ENCODE results near the gene SYNGR1. TPM values are rescaled to one million over a fixed set of nuclear protein-coding genes. Genes with fewer than 3 reads are reported as not detected.

Gene SYNGR1
- total and polyA plus RNA-seq, 12 donors, result 29.8 to 85.8 (median 41.6) TPM

Other genes starting within 250 kb of the SYNGR1 start
- 10 to 100 TPM; 48.8 to 85.8 (median 76.3) TPM for gene CBX7, start 197.3 kb upstream of the SYNGR1 start, total RNA-seq
- 10 to 100 TPM; 34.5 to 36.3 TPM for gene CBX7, start 197.3 kb upstream of the SYNGR1 start, polyA plus RNA-seq
- 10 to 100 TPM in 9 of 10 donors, 1 to 10 TPM in 1; 9.9 to 45.6 (median 18.5) TPM for gene PDGFB, start 105.0 kb upstream of the SYNGR1 start, total RNA-seq
- 10 to 100 TPM; 14.5 to 19.1 TPM for gene PDGFB, start 105.0 kb upstream of the SYNGR1 start, polyA plus RNA-seq
- gene RPL3, start 30.4 kb upstream of the SYNGR1 start, total RNA-seq, result 100 to 1,000 TPM; 215 to 604 (median 286) TPM
- gene RPL3, start 30.4 kb upstream of the SYNGR1 start, polyA plus RNA-seq, result 1,000 to 10,000 TPM in 1 of 2 donors, 100 to 1,000 TPM in 1; 472 to 1,621 TPM
- gene TAB1, start 49.8 kb downstream of the SYNGR1 start, total RNA-seq, result 10 to 100 TPM; 15.8 to 21.0 (median 18.0) TPM
- 10 to 100 TPM; 13.6 to 17.5 TPM for gene TAB1, start 49.8 kb downstream of the SYNGR1 start, polyA plus RNA-seq
- gene MGAT3, start 107.0 kb downstream of the SYNGR1 start, total RNA-seq, result 10 to 100 TPM in 1 of 10 donors, 1 to 10 TPM in 9; 1.8 to 14.0 (median 4.3) TPM
- gene MGAT3, start 107.0 kb downstream of the SYNGR1 start, polyA plus RNA-seq, result 1 to 10 TPM; 1.8 to 2.9 TPM
- 10 to 100 TPM; 12.8 to 35.8 (median 17.5) TPM for gene MIEF1, start 152.3 kb downstream of the SYNGR1 start, total RNA-seq
- gene MIEF1, start 152.3 kb downstream of the SYNGR1 start, polyA plus RNA-seq, result 1 to 10 TPM; 7.0 to 9.1 TPM
- gene ATF4, start 170.6 kb downstream of the SYNGR1 start, total RNA-seq, result 100 to 1,000 TPM in 9 of 10 donors, 10 to 100 TPM in 1; 95.2 to 319 (median 133) TPM
- gene ATF4, start 170.6 kb downstream of the SYNGR1 start, polyA plus RNA-seq, result 100 to 1,000 TPM; 439 to 637 TPM
- gene RPS19BP1, start 182.8 kb downstream of the SYNGR1 start, total RNA-seq, result 10 to 100 TPM; 31.3 to 64.0 (median 37.2) TPM
- gene RPS19BP1, start 182.8 kb downstream of the SYNGR1 start, polyA plus RNA-seq, result 100 to 1,000 TPM; 154 to 222 TPM
- gene CACNA1I, start 220.8 kb downstream of the SYNGR1 start, total RNA-seq, result under 1 TPM in 5 of 10 donors, not detected in 5; 0.04 to 0.06 (median 0.05) TPM
- under 1 TPM in 1 of 2 donors, not detected in 1; under 0.01 TPM for gene CACNA1I, start 220.8 kb downstream of the SYNGR1 start, polyA plus RNA-seq

Measured in heart right ventricle (tissue), 12 donors.